MM.1S (cell line): ENCODE measurements around the gene ARHGEF40.

Experiments
- DNase-seq: peaks from one replicate; pipeline ENCODE4 v3.0.0-alpha.2; 2015
- H2AFZ ChIP-seq: fragments of 300-600 bp; sonication (generic); 2 replicates; pipeline ENCODE4 v1.6.0; 2016; ENCODE audit warnings: antibody characterized with exemption, low read length
- H3F3A ChIP-seq: fragments of 300-600 bp; sonication (generic); 2 replicates; pipeline ENCODE4 v1.6.1; 2016; ENCODE audit warnings: mild to moderate bottlenecking, antibody characterized with exemption, low read length, moderate library complexity, mixed read lengths; ENCODE audit not compliant: insufficient read depth
- H3K27ac ChIP-seq: fragments of 300-600 bp; sonication (generic); 2 replicates; pipeline ENCODE4 v1.5.1; 2016; ENCODE audit warnings: mild to moderate bottlenecking, low read length
- H3K27me3 ChIP-seq: fragments of 300-600 bp; sonication (generic); replicated peaks from 2 replicates; pipeline ENCODE4 v1.6.0; 2016; ENCODE audit warnings: low read length; ENCODE audit not compliant: insufficient read depth
- H3K36me3 ChIP-seq: fragments of 300-600 bp; sonication (generic); replicated peaks from 2 replicates; pipeline ENCODE4 v1.6.1; 2016; ENCODE audit warnings: mild to moderate bottlenecking, low read length, mixed read lengths; ENCODE audit not compliant: insufficient read depth
- H3K4me1 ChIP-seq: fragments of 300-600 bp; sonication (generic); 2 replicates; pipeline ENCODE4 v1.6.1; 2016; ENCODE audit warnings: low read length, mixed read lengths
- H3K4me2 ChIP-seq: fragments of 300-600 bp; sonication (generic); 2 replicates; pipeline ENCODE4 v1.6.0; 2016; ENCODE audit warnings: low read depth, low read length
- H3K4me3 ChIP-seq: fragments of 300-600 bp; sonication (generic); 2 replicates; pipeline ENCODE4 v1.5.1; 2016; ENCODE audit warnings: low read length, mixed read lengths
- H3K79me2 ChIP-seq: fragments of 300-600 bp; sonication (generic); 2 replicates; pipeline ENCODE4 v1.6.1; 2016; ENCODE audit warnings: mixed run types, low read length, mixed read lengths
- H3K9ac ChIP-seq: fragments of 300-600 bp; sonication (generic); 2 replicates; pipeline ENCODE4 v1.6.1; 2016; ENCODE audit warnings: low read length, mixed read lengths
- H3K9me2 ChIP-seq: fragments of 300-600 bp; sonication (generic); replicated peaks from 2 replicates; pipeline ENCODE4 v1.6.1; 2016; ENCODE audit warnings: mild to moderate bottlenecking, low read length, mixed read lengths; ENCODE audit not compliant: insufficient read depth
- H3K9me3 ChIP-seq: fragments of 300-600 bp; sonication (generic); replicated peaks from 2 replicates; pipeline ENCODE4 v1.6.1; 2016; ENCODE audit warnings: mild to moderate bottlenecking, low read length, mixed read lengths; ENCODE audit not compliant: insufficient read depth
- H4K20me1 ChIP-seq: fragments of 300-600 bp; sonication (generic); 2 replicates; pipeline ENCODE4 v1.6.1; 2016; ENCODE audit warnings: mild to moderate bottlenecking, low read length, moderate library complexity, mixed read lengths; ENCODE audit not compliant: insufficient read depth
- CTCF ChIP-seq: fragments of 300-600 bp; sonication (generic); IDR thresholded peaks from 2 replicates; pipeline ENCODE4 v1.5.1; 2016; ENCODE audit warnings: antibody characterized with exemption, low read length, mixed read lengths
- EZH2 ChIP-seq: fragments of 300-600 bp; sonication (generic); optimal IDR thresholded peaks from 2 replicates; pipeline ENCODE3; 2017; ENCODE audit warnings: low read depth, mild to moderate bottlenecking, antibody characterized with exemption, low read length, mixed read lengths
- EZH2phosphoT487 ChIP-seq: fragments of 300-600 bp; sonication (generic); IDR thresholded peaks from 2 replicates; pipeline ENCODE4 v1.6.1; 2018; ENCODE audit warnings: antibody characterized with exemption, low read length

The ARHGEF40 gene

GRCh38 chr14:21041676-21042433 is 28.2 kb upstream of the ARHGEF40 start, which contains the start of gene RNASE7:
TSS of gene RNASE7 (plus strand) at chr14:21042362. CDS start at chr14:21042993, 631 bp downstream.
- Histone ChIP-seq H3K27ac (no peak within 1 kb of the TSS), H3K4me2 (no peak within 1 kb of the TSS), H3K9me2 (no peaks in the 10 kb centered on the region), H3K79me2 (no peaks in the 10 kb centered on the region), H4K20me1 (no peaks in the 10 kb centered on the region), H3K4me3 (no peak within 1 kb of the TSS), H2AFZ (no peak within 1 kb of the TSS), H3K27me3 (no peaks in the 10 kb centered on the region), H3F3A (no peaks in the 10 kb centered on the region), H3K4me1 (no peaks in the 10 kb centered on the region), H3K36me3 (no peaks in the 10 kb centered on the region), H3K9ac (no peak within 1 kb of the TSS), H3K9me3 (no peaks in the 10 kb centered on the region)
- no peak for TF ChIP-seq CTCF
- no peak for DNase-seq

GRCh38 chr14:21042918-21043317 is 27.2 kb upstream of the ARHGEF40 start:
- Histone ChIP-seq H2AFZ (no peak overlapping the region), H3K4me2 (no peak overlapping the region)

GRCh38 chr14:21043387-21043973 is 26.6 kb upstream of the ARHGEF40 start:
- Histone ChIP-seq H3K36me3 (no peaks in the 10 kb centered on the region), H2AFZ (no peak overlapping the region), H3K79me2 (no peaks in the 10 kb centered on the region), H3K9ac (no peak overlapping the region), H3K4me3 (no peak overlapping the region), H4K20me1 (no peaks in the 10 kb centered on the region), H3K4me1 (no peaks in the 10 kb centered on the region), H3K27ac (no peak overlapping the region), H3K4me2 (no peak overlapping the region), H3K9me3 (no peaks in the 10 kb centered on the region), H3K9me2 (no peaks in the 10 kb centered on the region), H3K27me3 (no peaks in the 10 kb centered on the region), H3F3A (no peaks in the 10 kb centered on the region)
- DNase-seq, result no peak
- TF ChIP-seq EZH2phosphoT487 (no peak), EZH2 (no peak), CTCF (no peak)

More at GRCh38 chr14:21042918-21043317, 27.2 kb upstream of the ARHGEF40 start:
- DNase-seq, result no peak
- H3K4me3 ChIP-seq, result no peak overlapping the region
- no peaks in the 10 kb centered on the region for H3K4me1 ChIP-seq
- H3K27ac ChIP-seq, result no peak overlapping the region
- H3K9me3 ChIP-seq, result no peaks in the 10 kb centered on the region
- no peaks in the 10 kb centered on the region for H3K9me2 ChIP-seq
- H3K36me3 ChIP-seq, result no peaks in the 10 kb centered on the region
- TF ChIP-seq CTCF, result no peak
- no peak for TF ChIP-seq EZH2phosphoT487
- TF ChIP-seq EZH2, result no peak
- H4K20me1 ChIP-seq, result no peaks in the 10 kb centered on the region
- H3K27me3 ChIP-seq, result no peaks in the 10 kb centered on the region
- H3K9ac ChIP-seq, result no peak overlapping the region
- H3K79me2 ChIP-seq, result no peaks in the 10 kb centered on the region
- H3F3A ChIP-seq, result no peaks in the 10 kb centered on the region
